Measurements from ENCODE around the gene SDK1.

SDK1 gene

DNA sequence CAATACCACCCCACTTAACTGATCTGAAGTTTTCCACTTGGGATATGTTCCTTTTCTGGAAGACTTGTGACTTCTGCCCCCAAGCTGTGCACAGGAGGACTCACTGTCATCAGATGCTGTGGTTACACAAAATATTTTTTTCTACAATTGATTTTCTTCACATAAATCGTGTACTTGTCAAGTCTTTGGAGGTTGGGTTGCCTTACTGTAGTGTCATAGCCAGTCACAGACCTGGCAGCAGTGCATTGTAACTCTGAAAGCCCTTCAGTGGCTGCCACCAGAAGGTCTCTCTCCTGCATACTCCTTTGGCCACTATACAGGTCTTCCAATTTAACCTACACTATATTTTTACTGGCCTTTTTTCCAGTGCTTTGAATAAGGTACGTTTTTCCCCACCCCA, 73.2 kb downstream of the SDK1 start:
- H3K4me3 ChIP-seq (ENCODE audit: low read depth, low read length) = no peak overlapping the region
- DNase-seq (ENCODE audit: low read depth) = no peak
- TF ChIP-seq, protein P1, sequence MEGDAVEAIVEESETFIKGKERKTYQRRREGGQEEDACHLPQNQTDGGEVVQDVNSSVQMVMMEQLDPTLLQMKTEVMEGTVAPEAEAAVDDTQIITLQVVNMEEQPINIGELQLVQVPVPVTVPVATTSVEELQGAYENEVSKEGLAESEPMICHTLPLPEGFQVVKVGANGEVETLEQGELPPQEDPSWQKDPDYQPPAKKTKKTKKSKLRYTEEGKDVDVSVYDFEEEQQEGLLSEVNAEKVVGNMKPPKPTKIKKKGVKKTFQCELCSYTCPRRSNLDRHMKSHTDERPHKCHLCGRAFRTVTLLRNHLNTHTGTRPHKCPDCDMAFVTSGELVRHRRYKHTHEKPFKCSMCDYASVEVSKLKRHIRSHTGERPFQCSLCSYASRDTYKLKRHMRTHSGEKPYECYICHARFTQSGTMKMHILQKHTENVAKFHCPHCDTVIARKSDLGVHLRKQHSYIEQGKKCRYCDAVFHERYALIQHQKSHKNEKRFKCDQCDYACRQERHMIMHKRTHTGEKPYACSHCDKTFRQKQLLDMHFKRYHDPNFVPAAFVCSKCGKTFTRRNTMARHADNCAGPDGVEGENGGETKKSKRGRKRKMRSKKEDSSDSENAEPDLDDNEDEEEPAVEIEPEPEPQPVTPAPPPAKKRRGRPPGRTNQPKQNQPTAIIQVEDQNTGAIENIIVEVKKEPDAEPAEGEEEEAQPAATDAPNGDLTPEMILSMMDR (IDR thresholded peaks at IDR 0.05; ENCODE audit: control insufficient read depth, extremely low read depth, insufficient read depth) = no peak

DNA sequence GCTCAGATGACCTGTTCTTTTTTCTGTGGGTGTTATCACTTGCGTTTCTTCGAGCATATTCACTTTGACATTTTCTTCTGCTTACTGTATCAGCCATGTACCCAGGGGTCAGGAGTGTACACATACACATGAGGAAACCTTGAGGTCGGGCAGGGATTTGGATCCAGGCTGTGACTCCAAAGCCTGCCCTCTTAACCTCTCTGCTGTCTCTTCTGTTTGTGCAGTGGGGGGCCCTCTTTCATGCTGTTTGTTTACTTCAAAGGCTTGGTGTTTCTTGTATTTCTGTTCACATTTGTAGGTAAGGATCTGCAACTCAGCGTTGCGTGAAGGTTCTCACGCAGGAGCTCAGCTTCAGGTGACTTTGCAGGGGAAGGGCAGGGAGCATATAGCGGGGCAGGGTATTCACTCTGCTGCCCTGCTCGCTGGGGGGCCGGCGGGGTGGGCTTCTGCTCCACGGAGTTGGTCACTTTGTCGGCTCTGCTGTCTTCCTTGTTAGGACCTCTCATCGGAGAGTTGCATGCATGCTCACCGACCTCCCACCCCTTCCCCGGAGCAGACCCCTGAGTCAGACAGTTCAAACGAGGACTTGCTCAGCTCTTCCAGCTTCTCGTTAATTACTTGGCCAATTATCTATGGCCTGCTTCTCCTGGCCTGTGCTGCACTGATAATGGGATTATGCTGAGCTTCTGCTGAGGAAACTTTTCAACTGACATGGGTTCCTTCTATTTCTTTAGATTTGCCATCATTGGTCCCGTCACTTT, 77.5 kb downstream of the SDK1 start:
- TF ChIP-seq, protein P1 (IDR thresholded peaks at IDR 0.05; ENCODE audit: control insufficient read depth, extremely low read depth, insufficient read depth) = no peak
- no peak for DNase-seq (ENCODE audit: low read depth)
- H3K4me3 ChIP-seq (ENCODE audit: low read depth, low read length) = no peak overlapping the region

DNA sequence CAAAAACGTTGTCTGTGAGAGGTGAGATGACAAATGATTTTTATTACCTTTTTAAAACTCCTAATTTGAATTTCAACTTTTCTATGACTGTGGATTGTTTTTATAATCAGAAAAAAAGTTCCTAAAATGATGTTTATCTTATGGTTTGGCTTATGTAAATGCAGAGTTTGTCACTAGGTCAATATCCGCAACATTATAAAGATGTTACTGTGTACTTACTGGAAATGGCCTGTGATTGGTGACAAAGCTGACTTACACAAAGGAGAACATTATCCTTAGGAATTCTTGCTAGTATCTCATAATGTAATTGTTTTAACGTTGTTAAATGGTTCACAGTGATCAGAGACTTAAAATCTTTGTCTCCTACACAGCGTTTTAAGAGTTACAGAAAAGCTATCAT, 79.0 kb downstream of the SDK1 start:
- H3K4me3 ChIP-seq (ENCODE audit: low read depth, low read length) = no peak overlapping the region
- DNase-seq (ENCODE audit: low read depth) = no peak
- TF ChIP-seq, protein P1 (IDR thresholded peaks at IDR 0.05; ENCODE audit: control insufficient read depth, extremely low read depth, insufficient read depth) = no peak

DNA sequence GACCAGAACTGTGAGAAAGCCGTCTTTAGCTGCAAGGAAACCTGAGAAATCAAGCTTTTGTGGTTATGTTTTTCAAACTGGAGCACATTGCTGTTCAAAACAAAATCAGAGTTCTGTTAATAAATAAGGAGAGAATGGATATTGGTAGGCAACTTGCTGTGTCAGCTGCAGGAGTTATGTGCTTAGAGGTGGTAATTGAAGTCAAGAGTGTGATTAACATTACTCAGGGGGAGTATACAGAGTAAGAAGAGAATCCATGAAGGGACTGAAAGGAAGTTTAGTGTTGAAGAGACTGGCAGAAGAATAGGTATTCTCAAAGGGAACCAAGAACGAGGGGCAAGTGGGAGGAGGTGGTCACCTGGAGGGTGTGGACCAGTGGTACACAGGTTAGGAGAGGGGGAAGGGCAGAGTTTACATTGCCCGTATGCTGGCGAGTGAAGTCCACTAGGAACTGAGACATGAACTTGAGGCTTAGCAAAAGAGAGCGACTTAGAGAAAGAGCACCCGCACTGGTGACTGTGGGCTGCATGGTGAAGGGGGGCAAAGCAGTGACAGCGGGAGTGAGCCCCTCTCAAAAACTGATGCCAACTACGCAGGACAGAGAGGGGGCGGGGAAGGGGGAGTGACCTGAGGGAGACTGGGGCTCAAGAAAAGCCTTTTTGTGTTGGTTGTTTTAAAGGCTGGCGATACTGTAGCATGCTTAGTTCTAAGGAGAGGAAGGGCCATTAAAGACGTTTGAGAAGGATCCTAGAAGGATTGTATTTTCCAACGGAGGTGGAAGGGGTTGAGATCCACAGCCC, 80.0 kb downstream of the SDK1 start:
- TF ChIP-seq, protein P1 (IDR thresholded peaks at IDR 0.05; ENCODE audit: control insufficient read depth, extremely low read depth, insufficient read depth) = no peak
- DNase-seq (ENCODE audit: low read depth) = no peak
- no peak overlapping the region for H3K4me3 ChIP-seq (ENCODE audit: low read depth, low read length)

DNA sequence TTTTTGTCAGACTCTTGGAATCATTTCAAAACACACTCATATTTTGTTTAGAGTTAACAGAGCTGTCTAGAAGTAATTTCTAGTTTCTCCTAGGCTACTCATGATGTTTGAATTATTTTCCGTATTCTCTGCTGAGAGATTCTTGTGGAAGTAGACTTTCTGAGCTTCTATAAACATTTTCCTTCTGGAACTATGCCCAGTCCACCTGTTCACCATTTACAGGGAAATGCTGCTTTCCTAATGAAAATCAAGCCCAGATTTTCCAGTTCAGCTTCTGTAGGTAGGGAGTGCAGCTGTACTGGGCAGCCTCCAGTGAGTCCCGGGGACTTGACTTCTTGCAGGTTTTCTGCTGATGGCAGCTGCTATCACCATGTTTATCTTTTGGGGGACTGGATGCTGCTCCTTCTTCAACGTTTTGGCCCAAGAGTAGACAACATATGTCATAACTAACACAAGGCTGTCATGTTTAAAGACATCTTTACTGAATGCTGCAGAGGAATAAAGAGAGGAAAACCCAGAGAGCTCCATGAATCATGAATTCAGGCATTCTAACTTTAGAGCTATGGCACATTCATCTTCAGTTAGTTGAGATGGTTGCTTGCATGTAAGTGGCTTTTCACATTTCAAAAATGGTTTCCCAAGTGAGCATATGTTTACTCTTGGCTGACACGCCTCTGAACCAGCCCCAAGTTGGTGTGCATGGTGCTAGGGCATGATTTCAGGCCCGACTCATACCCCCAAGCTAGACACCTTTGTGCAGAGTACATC, 85.6 kb downstream of the SDK1 start:
- H3K4me3 ChIP-seq (ENCODE audit: low read depth, low read length) = no peak overlapping the region
- DNase-seq (ENCODE audit: low read depth) = no peak
- TF ChIP-seq, protein P1 (IDR thresholded peaks at IDR 0.05; ENCODE audit: control insufficient read depth, extremely low read depth, insufficient read depth) = no peak

DNA sequence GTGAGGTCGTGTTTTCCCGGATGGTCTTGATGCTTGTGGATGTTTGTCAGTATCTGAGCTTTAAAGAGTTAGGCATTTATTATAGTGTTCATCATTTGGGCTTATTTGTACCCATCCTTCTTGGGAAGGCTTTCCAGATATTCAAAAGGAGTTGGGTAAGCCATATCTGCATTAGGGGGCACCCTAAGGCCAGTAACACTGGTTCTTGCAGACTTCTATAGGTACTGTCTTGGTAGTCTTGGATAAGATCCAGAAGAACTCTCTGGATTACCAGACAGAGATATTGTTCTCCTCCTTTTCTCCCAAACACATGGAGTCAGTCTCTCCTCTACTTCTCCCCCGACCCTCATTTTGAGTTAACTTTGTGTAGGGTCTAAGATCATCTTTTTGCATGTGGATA, 92.8 kb downstream of the SDK1 start:
- TF ChIP-seq, protein P1 (IDR thresholded peaks at IDR 0.05; ENCODE audit: control insufficient read depth, extremely low read depth, insufficient read depth) = no peak

More for the DNA sequence above, 92.8 kb downstream of the SDK1 start:
- no peak overlapping the region for H3K4me3 ChIP-seq (ENCODE audit: low read depth, low read length)
- DNase-seq (ENCODE audit: low read depth) = no peak
